Measurements from ENCODE around the gene RAB3A. TPM values are rescaled to one million over a fixed set of nuclear protein-coding genes. Genes with fewer than 3 reads are reported as not detected.

Gene RAB3A
- total and polyA plus RNA-seq, 9 of the 15 experiments (the other 6 are each of a cell fraction or from before 2014, with no cell fraction given) = 0.17 to 5.1 (median 0.90) TPM; not detected in 1

DNA sequence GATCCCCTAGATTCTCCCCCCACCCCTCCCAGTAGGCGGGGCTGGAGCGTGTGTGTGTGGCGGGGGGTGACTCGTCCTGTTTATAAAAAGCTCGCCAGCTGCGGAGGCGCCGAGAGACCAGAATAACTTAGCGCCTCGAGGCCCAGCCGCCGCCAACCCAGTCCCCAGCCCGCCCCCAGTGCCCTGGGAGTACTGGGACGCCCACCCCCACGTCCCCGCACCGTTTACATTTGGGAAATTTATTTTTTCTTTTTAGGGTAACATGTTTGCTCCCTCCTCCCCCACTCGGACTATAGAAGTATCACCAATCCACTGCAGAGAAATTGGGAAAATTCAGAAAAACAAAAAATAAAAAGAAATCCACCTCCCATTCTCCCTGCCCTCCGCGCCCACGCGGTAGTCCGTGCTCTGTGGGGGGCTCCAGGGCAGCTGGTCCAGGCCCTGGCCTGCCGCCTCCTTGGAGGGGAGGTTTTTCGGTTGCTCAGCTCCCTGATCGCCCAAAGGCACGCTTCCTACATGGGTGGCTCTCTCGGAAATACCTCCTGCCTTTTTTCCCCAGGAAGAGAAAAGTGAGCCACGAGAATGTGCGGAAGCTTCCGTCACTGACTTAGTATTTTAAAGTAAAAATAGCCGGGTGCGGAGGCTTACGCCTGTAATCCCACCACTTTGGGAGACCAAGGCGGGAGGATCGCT is 1.5 kb upstream of the RAB3A start (continued):
- TF ChIP-seq, protein P1, sequence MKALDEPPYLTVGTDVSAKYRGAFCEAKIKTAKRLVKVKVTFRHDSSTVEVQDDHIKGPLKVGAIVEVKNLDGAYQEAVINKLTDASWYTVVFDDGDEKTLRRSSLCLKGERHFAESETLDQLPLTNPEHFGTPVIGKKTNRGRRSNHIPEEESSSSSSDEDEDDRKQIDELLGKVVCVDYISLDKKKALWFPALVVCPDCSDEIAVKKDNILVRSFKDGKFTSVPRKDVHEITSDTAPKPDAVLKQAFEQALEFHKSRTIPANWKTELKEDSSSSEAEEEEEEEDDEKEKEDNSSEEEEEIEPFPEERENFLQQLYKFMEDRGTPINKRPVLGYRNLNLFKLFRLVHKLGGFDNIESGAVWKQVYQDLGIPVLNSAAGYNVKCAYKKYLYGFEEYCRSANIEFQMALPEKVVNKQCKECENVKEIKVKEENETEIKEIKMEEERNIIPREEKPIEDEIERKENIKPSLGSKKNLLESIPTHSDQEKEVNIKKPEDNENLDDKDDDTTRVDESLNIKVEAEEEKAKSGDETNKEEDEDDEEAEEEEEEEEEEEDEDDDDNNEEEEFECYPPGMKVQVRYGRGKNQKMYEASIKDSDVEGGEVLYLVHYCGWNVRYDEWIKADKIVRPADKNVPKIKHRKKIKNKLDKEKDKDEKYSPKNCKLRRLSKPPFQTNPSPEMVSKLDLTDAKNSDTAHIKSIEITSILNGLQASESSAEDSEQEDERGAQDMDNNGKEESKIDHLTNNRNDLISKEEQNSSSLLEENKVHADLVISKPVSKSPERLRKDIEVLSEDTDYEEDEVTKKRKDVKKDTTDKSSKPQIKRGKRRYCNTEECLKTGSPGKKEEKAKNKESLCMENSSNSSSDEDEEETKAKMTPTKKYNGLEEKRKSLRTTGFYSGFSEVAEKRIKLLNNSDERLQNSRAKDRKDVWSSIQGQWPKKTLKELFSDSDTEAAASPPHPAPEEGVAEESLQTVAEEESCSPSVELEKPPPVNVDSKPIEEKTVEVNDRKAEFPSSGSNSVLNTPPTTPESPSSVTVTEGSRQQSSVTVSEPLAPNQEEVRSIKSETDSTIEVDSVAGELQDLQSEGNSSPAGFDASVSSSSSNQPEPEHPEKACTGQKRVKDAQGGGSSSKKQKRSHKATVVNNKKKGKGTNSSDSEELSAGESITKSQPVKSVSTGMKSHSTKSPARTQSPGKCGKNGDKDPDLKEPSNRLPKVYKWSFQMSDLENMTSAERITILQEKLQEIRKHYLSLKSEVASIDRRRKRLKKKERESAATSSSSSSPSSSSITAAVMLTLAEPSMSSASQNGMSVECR (CRISPR knock-in tag; IDR thresholded peaks at IDR 0.05) = 0 out of 2 replicates have a peak, but pooled peaks have one; percentile 47
- 0 out of 2 replicates have a peak, but pooled peaks have one; percentile 7 for TF ChIP-seq GATAD2B (IDR thresholded peaks at IDR 0.05; ENCODE audit: borderline replicate concordance)
- TF ChIP-seq, protein P2, sequence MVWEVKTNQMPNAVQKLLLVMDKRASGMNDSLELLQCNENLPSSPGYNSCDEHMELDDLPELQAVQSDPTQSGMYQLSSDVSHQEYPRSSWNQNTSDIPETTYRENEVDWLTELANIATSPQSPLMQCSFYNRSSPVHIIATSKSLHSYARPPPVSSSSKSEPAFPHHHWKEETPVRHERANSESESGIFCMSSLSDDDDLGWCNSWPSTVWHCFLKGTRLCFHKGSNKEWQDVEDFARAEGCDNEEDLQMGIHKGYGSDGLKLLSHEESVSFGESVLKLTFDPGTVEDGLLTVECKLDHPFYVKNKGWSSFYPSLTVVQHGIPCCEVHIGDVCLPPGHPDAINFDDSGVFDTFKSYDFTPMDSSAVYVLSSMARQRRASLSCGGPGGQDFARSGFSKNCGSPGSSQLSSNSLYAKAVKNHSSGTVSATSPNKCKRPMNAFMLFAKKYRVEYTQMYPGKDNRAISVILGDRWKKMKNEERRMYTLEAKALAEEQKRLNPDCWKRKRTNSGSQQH (CRISPR knock-in tag; IDR thresholded peaks at IDR 0.05) = no peak
- no peak for TF ChIP-seq TCF7L2 (IDR thresholded peaks at IDR 0.05; ENCODE audit: low read depth, low read length)
- TF ChIP-seq KDM5B (IDR thresholded peaks at IDR 0.05; ENCODE audit: insufficient replicate concordance, low read depth, low read length) = peak; percentile 32
- TF ChIP-seq XRCC3 (IDR thresholded peaks at IDR 0.05) = no peak
- TF ChIP-seq SMARCA4 (IDR thresholded peaks at IDR 0.05) = no peak
- no peak for TF ChIP-seq RBBP5 (IDR thresholded peaks at IDR 0.05; ENCODE audit: borderline replicate concordance, insufficient read depth, low read length, poor library complexity, severe bottlenecking)
- no peak for TF ChIP-seq PTBP1 (IDR thresholded peaks at IDR 0.05; ENCODE audit: low read depth, low read length)
- TF ChIP-seq SPI1 (IDR thresholded peaks at IDR 0.05; ENCODE audit: borderline replicate concordance, low read depth, low read length) = no peak
- TF ChIP-seq, protein P3, sequence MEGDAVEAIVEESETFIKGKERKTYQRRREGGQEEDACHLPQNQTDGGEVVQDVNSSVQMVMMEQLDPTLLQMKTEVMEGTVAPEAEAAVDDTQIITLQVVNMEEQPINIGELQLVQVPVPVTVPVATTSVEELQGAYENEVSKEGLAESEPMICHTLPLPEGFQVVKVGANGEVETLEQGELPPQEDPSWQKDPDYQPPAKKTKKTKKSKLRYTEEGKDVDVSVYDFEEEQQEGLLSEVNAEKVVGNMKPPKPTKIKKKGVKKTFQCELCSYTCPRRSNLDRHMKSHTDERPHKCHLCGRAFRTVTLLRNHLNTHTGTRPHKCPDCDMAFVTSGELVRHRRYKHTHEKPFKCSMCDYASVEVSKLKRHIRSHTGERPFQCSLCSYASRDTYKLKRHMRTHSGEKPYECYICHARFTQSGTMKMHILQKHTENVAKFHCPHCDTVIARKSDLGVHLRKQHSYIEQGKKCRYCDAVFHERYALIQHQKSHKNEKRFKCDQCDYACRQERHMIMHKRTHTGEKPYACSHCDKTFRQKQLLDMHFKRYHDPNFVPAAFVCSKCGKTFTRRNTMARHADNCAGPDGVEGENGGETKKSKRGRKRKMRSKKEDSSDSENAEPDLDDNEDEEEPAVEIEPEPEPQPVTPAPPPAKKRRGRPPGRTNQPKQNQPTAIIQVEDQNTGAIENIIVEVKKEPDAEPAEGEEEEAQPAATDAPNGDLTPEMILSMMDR (IDR thresholded peaks at IDR 0.05 in 2 of 3, conservative IDR thresholded peaks at IDR 0.05 in 1 of 3; ENCODE audit: insufficient read depth in 2 of 3, low read depth in 1 of 3, low read length in 3 of 3) = no peak
- TF ChIP-seq ZNF444 (CRISPR knock-in tag; IDR thresholded peaks at IDR 0.05) = no peak
- peak; percentile 55; the same call in 1 of the 2 replicates for TF ChIP-seq GTF2A2 (tag; IDR thresholded peaks at IDR 0.05)
- 0 out of 2 replicates have a peak, but pooled peaks have one; percentile 9 for TF ChIP-seq ZNF384 (IDR thresholded peaks at IDR 0.05; ENCODE audit: low read depth, low read length)
- TF ChIP-seq SAFB2 (IDR thresholded peaks at IDR 0.05; ENCODE audit: borderline replicate concordance, low read depth, low read length, severe bottlenecking) = no peak
- TF ChIP-seq TGIF2 (CRISPR knock-in tag; IDR thresholded peaks at IDR 0.05) = no peak
- no peak for TF ChIP-seq MAFK (IDR thresholded peaks at IDR 0.05; ENCODE audit: low read length)
- no peak for TF ChIP-seq ZNF23 (CRISPR knock-in tag; IDR thresholded peaks at IDR 0.05)
- no peak for TF ChIP-seq DACH1 (IDR thresholded peaks at IDR 0.05; ENCODE audit: partially characterized antibody)
- TF ChIP-seq CREBBP (IDR thresholded peaks at IDR 0.05; ENCODE audit: low read depth, low read length) = no peak
- no peak for TF ChIP-seq BRD4 (IDR thresholded peaks at IDR 0.05)
